Activated CD8-positive, alpha-beta memory T cell treated with anti-CD3 and anti-CD28 coated beads, Interleukin-2, amount 50 U/mL, for 1 hour (primary cell): ENCODE data around the gene FBXL13.
"Not testable (repeated sequence)": the region's sequence is repeated elsewhere in the genome, so short reads cannot be mapped to it uniquely, and the experiment has no call there.

ENCODE experiments used
- DNase-seq: peaks from one replicate; pipeline ENCODE4 v3.0.0-alpha.2; 2020; ENCODE audit errors: extremely low read depth

The FBXL13 gene

GRCh38 chr7:102983602-102984001, 91.0 kb downstream of the FBXL13 start:
- DNase-seq, result no peak

GRCh38 chr7:102982235-102982634, 92.4 kb downstream of the FBXL13 start:
- DNase-seq, result no peak

- no peak for DNase-seq
These were observed 93.1 kb downstream of the FBXL13 start for GRCh38 chr7:102981451-102981850.

GRCh38 chr7:102979670-102980069, 94.9 kb downstream of the FBXL13 start:
- no peak for DNase-seq

GRCh38 chr7:102978284-102978683, 96.3 kb downstream of the FBXL13 start:
- no peak for DNase-seq

- not testable (repeated sequence) for DNase-seq
These were observed 97.0 kb downstream of the FBXL13 start for GRCh38 chr7:102977586-102977985.

GRCh38 chr7:102976493-102976892, 98.1 kb downstream of the FBXL13 start:
- no peak for DNase-seq

- no peak for DNase-seq
These were observed 98.7 kb downstream of the FBXL13 start for GRCh38 chr7:102975854-102976253.

- DNase-seq, result no peak
These were observed 100.0 kb downstream of the FBXL13 start for GRCh38 chr7:102974366-102975236.

- DNase-seq, result no peak
These were observed 101.3 kb downstream of the FBXL13 start for GRCh38 chr7:102973096-102973802.

- no peak for DNase-seq
These were observed 106.8 kb downstream of the FBXL13 start for GRCh38 chr7:102967798-102968197.

- no peak for DNase-seq
These were observed 108.1 kb downstream of the FBXL13 start for GRCh38 chr7:102966465-102966864.

GRCh38 chr7:102961993-102962392, 112.6 kb downstream of the FBXL13 start:
- DNase-seq, result not testable (repeated sequence)

- not testable (repeated sequence) for DNase-seq
These were observed 116.6 kb downstream of the FBXL13 start for GRCh38 chr7:102958004-102958403.

- DNase-seq, result not testable (repeated sequence)
These were observed 120.2 kb downstream of the FBXL13 start for GRCh38 chr7:102954359-102954758.

- DNase-seq, result no peak
These were observed 121.2 kb downstream of the FBXL13 start for GRCh38 chr7:102953406-102953805.

GRCh38 chr7:102951839-102952238, 122.8 kb downstream of the FBXL13 start:
- no peak for DNase-seq

GRCh38 chr7:102944241-102944640, 130.4 kb downstream of the FBXL13 start:
- no peak for DNase-seq

GRCh38 chr7:102943423-102944169, 131.0 kb downstream of the FBXL13 start:
- no peak for DNase-seq

- DNase-seq, result no peak
These were observed 131.7 kb downstream of the FBXL13 start for GRCh38 chr7:102942868-102943267.

- DNase-seq, result no peak
These were observed 132.3 kb downstream of the FBXL13 start for GRCh38 chr7:102942181-102942866.

GRCh38 chr7:102938679-102939078, 135.9 kb downstream of the FBXL13 start:
- DNase-seq, result no peak
